ENCODE measurements around the gene AURKAIP1. TPM values are rescaled to one million over a fixed set of nuclear protein-coding genes. Genes with fewer than 3 reads are reported as not detected.
"Not testable (repeated sequence)": the region's sequence is repeated elsewhere in the genome, so short reads cannot be mapped to it uniquely, and the experiment has no call there.

AURKAIP1 gene
- polyA plus RNA-seq, 1 of the 3 experiments (the other 2 are of a cell fraction): 214 TPM

DNA sequence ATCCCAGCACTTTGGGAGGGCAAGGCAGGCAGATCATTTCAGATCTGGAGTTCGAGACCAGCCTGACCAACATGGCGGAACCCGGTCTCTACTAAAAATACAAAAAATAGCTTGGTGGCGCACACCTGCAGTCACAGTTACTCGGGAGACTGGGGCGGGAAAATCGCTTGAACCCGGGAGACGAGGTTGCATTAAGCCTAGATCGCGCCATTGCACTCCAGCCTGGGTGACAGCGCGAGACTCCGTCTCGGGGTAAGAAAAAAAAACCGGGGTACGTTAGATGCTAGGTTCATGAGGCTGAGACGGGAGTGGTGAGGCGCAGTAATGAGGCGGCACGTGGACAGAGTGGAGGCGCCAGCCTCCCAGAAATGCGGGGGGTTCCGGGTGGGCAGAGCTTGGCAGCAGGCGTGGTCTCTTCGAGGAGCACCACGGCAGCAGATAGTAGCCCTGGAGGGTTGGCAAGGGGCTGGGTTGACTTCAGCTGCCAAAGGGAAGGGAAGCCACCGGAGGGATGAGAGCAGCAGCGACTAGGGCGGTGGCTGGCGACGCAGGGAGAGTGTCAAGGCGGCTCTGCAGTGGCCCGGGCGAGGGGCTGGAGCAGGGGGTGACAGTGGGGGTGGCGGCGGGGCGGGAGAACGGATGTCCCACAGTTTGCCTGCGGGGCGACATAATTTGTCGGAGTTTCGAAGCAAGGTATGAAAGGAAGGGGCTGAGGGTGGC, 31.3 kb upstream of the AURKAIP1 start:
- Histone ChIP-seq H3K79me2 (ENCODE audit: insufficient read depth) (peaks cover 79% of the 10 kb centered on the region), H3K4me1 (ENCODE audit: control insufficient read depth in 1 of 2, insufficient read depth in 2 of 2, low read depth in 1 of 2, low read length in 1 of 2) (peaks cover 11 to 19% of the 10 kb centered on the region in 2 experiments; a peak in 3 of 4 replicates), H2AFZ (ENCODE audit: low read depth) (no peak overlapping the region), H3K36me3 (replicated peaks in 1 of 2; ENCODE audit: control insufficient read depth in 1 of 2, insufficient read depth in 2 of 2, low read length in 1 of 2) (peaks cover 18 to 22% of the 10 kb centered on the region in 2 experiments), H3K9ac (peak overlapping the region; percentile 88), H3K27ac (ENCODE audit: low read depth in 2 of 2, low read length in 1 of 2) (peak overlapping the region; percentile 72 to 77), H3F3A (replicated peaks; ENCODE audit: insufficient read depth) (peaks cover 40% of the 10 kb centered on the region), H3K27me3 (ENCODE audit: insufficient read depth) (no peaks in the 10 kb centered on the region), H3K9me3 (no peaks in the 10 kb centered on the region), H3K9me2 (no peaks in the 10 kb centered on the region), H4K20me1 (ENCODE audit: insufficient read depth) (no peaks in the 10 kb centered on the region), H3K4me2 (peak overlapping the region; percentile 87), H3K4me3 (ENCODE audit: low read depth in 2 of 2, low read length in 1 of 2) (peak overlapping the region; percentile 74 to 77)
- TF ChIP-seq, protein P1, sequence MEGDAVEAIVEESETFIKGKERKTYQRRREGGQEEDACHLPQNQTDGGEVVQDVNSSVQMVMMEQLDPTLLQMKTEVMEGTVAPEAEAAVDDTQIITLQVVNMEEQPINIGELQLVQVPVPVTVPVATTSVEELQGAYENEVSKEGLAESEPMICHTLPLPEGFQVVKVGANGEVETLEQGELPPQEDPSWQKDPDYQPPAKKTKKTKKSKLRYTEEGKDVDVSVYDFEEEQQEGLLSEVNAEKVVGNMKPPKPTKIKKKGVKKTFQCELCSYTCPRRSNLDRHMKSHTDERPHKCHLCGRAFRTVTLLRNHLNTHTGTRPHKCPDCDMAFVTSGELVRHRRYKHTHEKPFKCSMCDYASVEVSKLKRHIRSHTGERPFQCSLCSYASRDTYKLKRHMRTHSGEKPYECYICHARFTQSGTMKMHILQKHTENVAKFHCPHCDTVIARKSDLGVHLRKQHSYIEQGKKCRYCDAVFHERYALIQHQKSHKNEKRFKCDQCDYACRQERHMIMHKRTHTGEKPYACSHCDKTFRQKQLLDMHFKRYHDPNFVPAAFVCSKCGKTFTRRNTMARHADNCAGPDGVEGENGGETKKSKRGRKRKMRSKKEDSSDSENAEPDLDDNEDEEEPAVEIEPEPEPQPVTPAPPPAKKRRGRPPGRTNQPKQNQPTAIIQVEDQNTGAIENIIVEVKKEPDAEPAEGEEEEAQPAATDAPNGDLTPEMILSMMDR (IDR thresholded peaks at IDR 0.05): no peak
- TF ChIP-seq ELF1 (IDR thresholded peaks at IDR 0.05) (no peak), RAD21 (IDR thresholded peaks at IDR 0.05; ENCODE audit: low read length) (peak; percentile 15; the same call in 1 of the 2 replicates), MEF2A (IDR thresholded peaks at IDR 0.05; ENCODE audit: borderline replicate concordance, low read depth) (no peak), SMC3 (IDR thresholded peaks at IDR 0.05; ENCODE audit: low read depth, low read length) (no peak), POLR2AphosphoS5 (IDR thresholded peaks at IDR 0.05; ENCODE audit: low read depth, low read length) (peak; percentile 13; the same call in 1 of the 2 replicates), MXI1 (IDR thresholded peaks at IDR 0.05; ENCODE audit: low read depth, low read length) (peak; percentile 49; the same call in 1 of the 2 replicates), JUND (IDR thresholded peaks at IDR 0.05) (no peak), CHD2 (IDR thresholded peaks at IDR 0.05; ENCODE audit: low read length, partially characterized antibody) (no peak), GATA2 (CRISPR knock-in tag; IDR thresholded peaks at IDR 0.05) (no peak)
- 42% methylated on average over 33 of the region's 43 CpGs for WGBS (ENCODE audit: low lambda C conversion rate)
- peak; percentile 51 for DNase-seq
- ChIA-PET POLR2A (interaction anchor here (0.7 to 3.3 kb wide), 3 partner anchors 15 to 31 kb away, joined by 3 to 18 read pairs (median 3); partner anchors contain the start of genes ANKRD65 and AURKAIP1), CTCF (interaction anchor here (0.7 to 3.5 kb wide), 6 partner anchors 8 to 212 kb away, joined by 3 to 14 read pairs (median 3); partner anchors contain the start of genes AURKAIP1 and CCNL2)

DNA sequence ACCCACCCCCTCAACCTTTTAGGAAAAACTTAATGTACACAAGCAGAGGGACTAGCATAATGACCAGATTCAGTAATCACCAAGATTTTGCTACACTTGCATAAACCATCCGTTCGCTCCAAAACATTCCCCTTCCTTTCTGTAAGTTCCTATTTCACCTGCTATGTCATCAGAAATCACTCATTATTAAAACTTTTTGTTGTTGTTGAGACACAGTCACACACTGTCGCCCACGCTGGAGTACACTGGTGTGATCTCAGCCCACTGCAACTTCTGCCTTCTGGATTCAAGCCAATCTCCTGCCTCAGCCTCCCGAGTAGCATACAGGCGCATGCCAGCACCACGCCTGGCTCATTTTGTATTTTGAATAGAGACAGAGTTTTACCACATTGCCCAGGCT, 28.6 kb upstream of the AURKAIP1 start:
- ChIA-PET POLR2A (no interaction called here), CTCF (no interaction called here)
- WGBS (ENCODE audit: low lambda C conversion rate): over 99% methylated on average over 6 of the region's 7 CpGs
- Histone ChIP-seq H3K27ac (ENCODE audit: low read depth in 2 of 2, low read length in 1 of 2) (no peak overlapping the region), H2AFZ (ENCODE audit: low read depth) (no peak overlapping the region), H3K4me3 (ENCODE audit: low read depth in 2 of 2, low read length in 1 of 2) (no peak overlapping the region), H3F3A (replicated peaks; ENCODE audit: insufficient read depth) (peaks cover 40% of the 10 kb centered on the region), H3K9ac (no peak overlapping the region), H3K4me2 (no peak overlapping the region), H3K9me3 (no peaks in the 10 kb centered on the region), H3K4me1 (ENCODE audit: control insufficient read depth in 1 of 2, insufficient read depth in 2 of 2, low read depth in 1 of 2, low read length in 1 of 2) (peaks cover 10 to 30% of the 10 kb centered on the region in 2 experiments; a peak in 3 of 4 replicates), H3K27me3 (ENCODE audit: insufficient read depth) (no peaks in the 10 kb centered on the region), H3K36me3 (replicated peaks in 1 of 2; ENCODE audit: control insufficient read depth in 1 of 2, insufficient read depth in 2 of 2, low read length in 1 of 2) (peaks cover 16 to 31% of the 10 kb centered on the region in 2 experiments), H3K9me2 (no peaks in the 10 kb centered on the region), H4K20me1 (ENCODE audit: insufficient read depth) (no peaks in the 10 kb centered on the region), H3K79me2 (ENCODE audit: insufficient read depth) (peaks cover 89% of the 10 kb centered on the region)
- TF ChIP-seq MEF2A (IDR thresholded peaks at IDR 0.05; ENCODE audit: borderline replicate concordance, low read depth) (no peak), POLR2AphosphoS5 (IDR thresholded peaks at IDR 0.05; ENCODE audit: low read depth, low read length) (no peak), SIN3A (IDR thresholded peaks at IDR 0.05; ENCODE audit: borderline replicate concordance, low read depth, low read length) (no peak), RCOR1 (IDR thresholded peaks at IDR 0.05; ENCODE audit: low read length) (no peak), YY1 (IDR thresholded peaks at IDR 0.05; ENCODE audit: low read depth) (no peak), RAD21 (IDR thresholded peaks at IDR 0.05; ENCODE audit: low read length) (no peak), CHD2 (IDR thresholded peaks at IDR 0.05; ENCODE audit: low read length, partially characterized antibody) (no peak), EP300 (IDR thresholded peaks at IDR 0.05; ENCODE audit: borderline replicate concordance in 1 of 2, low read depth in 1 of 2, low read length in 1 of 2) (no peak), FOSL2 (IDR thresholded peaks at IDR 0.05; ENCODE audit: borderline replicate concordance, low read depth) (no peak)
- TF ChIP-seq, protein P1 (IDR thresholded peaks at IDR 0.05): no peak
- no peak for DNase-seq

DNA sequence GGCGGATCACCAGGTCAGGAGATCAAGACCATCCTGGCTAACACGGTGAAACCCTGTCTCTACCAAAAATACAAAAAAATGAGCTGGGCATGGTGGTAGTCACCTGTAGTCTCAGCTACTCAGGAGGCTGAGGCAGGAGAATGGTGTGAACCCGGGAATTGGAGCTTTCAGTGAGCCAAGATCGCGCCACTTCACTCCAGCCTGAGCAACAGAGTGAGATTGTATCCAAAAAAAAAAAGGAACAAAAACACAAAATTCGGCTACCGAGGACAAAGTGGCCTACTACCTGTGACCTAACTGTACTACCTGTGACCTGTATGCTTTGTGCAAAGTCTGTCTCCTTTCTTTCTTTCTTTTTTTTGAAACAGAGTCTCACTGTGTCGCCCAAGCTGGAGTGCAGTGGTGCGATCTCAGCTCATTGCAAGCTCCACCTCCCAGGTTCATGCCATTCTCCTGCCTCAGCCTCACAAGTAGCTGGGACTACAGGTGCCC, 27.9 kb upstream of the AURKAIP1 start:
- not testable (repeated sequence) for H4K20me1 ChIP-seq (ENCODE audit: insufficient read depth); H3K4me3 ChIP-seq (ENCODE audit: low read depth in 2 of 2, low read length in 1 of 2); H3K9ac ChIP-seq; H3K9me3 ChIP-seq; H3K4me2 ChIP-seq; H2AFZ ChIP-seq (ENCODE audit: low read depth); H3K9me2 ChIP-seq; DNase-seq; H3K27me3 ChIP-seq (ENCODE audit: insufficient read depth)
- H3K4me1 ChIP-seq (ENCODE audit: control insufficient read depth in 1 of 2, insufficient read depth in 2 of 2, low read depth in 1 of 2, low read length in 1 of 2): peaks cover 6 to 31% of the 10 kb centered on the region in 2 experiments; a peak in 3 of 4 replicates
- 90% methylated on average over 9 of the region's 9 CpGs for WGBS (ENCODE audit: low lambda C conversion rate)
- H3K79me2 ChIP-seq (ENCODE audit: insufficient read depth): peaks cover 89% of the 10 kb centered on the region
- ChIA-PET POLR2A (interaction anchor here (1.1 to 1.3 kb wide), 3 partner anchors 28 to 137 kb away, joined by 3 read pairs; partner anchors contain the start of gene AURKAIP1), CTCF (interaction anchor here (0.9 to 1.9 kb wide), 4 partner anchors 11 to 28 kb away, joined by 3 to 8 read pairs (median 4); partner anchors contain the start of gene AURKAIP1)
- peak overlapping the region in 1 of 2 experiments; percentile 27; a peak in 1 of 4 replicates for H3K27ac ChIP-seq (ENCODE audit: low read depth in 2 of 2, low read length in 1 of 2)
- peaks cover 18 to 31% of the 10 kb centered on the region in 2 experiments for H3K36me3 ChIP-seq (replicated peaks in 1 of 2; ENCODE audit: control insufficient read depth in 1 of 2, insufficient read depth in 2 of 2, low read length in 1 of 2)
- peaks cover 35% of the 10 kb centered on the region for H3F3A ChIP-seq (replicated peaks; ENCODE audit: insufficient read depth)
